Astrocyte (in vitro differentiated cells and primary cell): ENCODE data around the gene LIPG. TPM values are rescaled to one million over a fixed set of nuclear protein-coding genes. Genes with fewer than 3 reads are reported as not detected.
"Not testable (repeated sequence)": the region's sequence is repeated elsewhere in the genome, so short reads cannot be mapped to it uniquely, and the experiment has no call there.

Source experiments
- DNase-seq: peaks from one replicate; pipeline ENCODE4 v3.0.0-alpha.2; 2010; ENCODE audit warnings: low read depth
- FAIRE-seq: peaks from 2 replicates; lab custom pipeline; 2011; peaks lifted over from hg19 to GRCh38; lab: Jason Lieb, UNC
- H2AFZ ChIP-seq: 2 replicates; pipeline ENCODE4 v1.6.0; 2012; ENCODE audit warnings: low read depth, low read length, inconsistent platforms
- H3K27ac ChIP-seq: 2 replicates; pipeline ENCODE4 v1.5.1; 2011; ENCODE audit warnings: low read depth, low read length, inconsistent platforms
- H3K27me3 ChIP-seq: 2 replicates; pipeline ENCODE4 v1.6.0; 2011; ENCODE audit warnings: low read length, inconsistent platforms; ENCODE audit not compliant: insufficient read depth
- H3K36me3 ChIP-seq: 2 replicates; pipeline ENCODE4 v1.5.1; 2011; ENCODE audit warnings: low read length, inconsistent platforms; ENCODE audit not compliant: insufficient read depth
- H3K4me1 ChIP-seq: 2 replicates; pipeline ENCODE4 v1.5.1; 2011; ENCODE audit warnings: low read length, inconsistent platforms; ENCODE audit not compliant: insufficient read depth
- H3K4me2 ChIP-seq: 2 replicates; pipeline ENCODE4 v1.6.0; 2012; ENCODE audit warnings: low read length, inconsistent platforms
- H3K4me3 ChIP-seq: 2 replicates; pipeline ENCODE4 v1.5.1; 2011; ENCODE audit warnings: low read depth, mild to moderate bottlenecking, low read length, inconsistent platforms; ENCODE audit not compliant: insufficient read depth
- H3K79me2 ChIP-seq: 2 replicates; pipeline ENCODE4 v1.6.0; 2012; ENCODE audit warnings: mild to moderate bottlenecking, low read length, inconsistent platforms; ENCODE audit not compliant: insufficient read depth
- H3K9ac ChIP-seq: 2 replicates; pipeline ENCODE4 v1.6.0; 2012; ENCODE audit warnings: mild to moderate bottlenecking, low read length, inconsistent platforms
- H3K9me3 ChIP-seq: 2 replicates; pipeline ENCODE4 v1.5.1; 2012; ENCODE audit warnings: low read depth, mild to moderate bottlenecking, low read length, inconsistent platforms; ENCODE audit not compliant: insufficient read depth
- H4K20me1 ChIP-seq: 2 replicates; pipeline ENCODE4 v1.6.0; 2012; ENCODE audit warnings: low read length, inconsistent platforms; ENCODE audit not compliant: insufficient read depth
- H3K27ac Mint-ChIP-seq: one replicate; pipeline ENCODE4 v1.8.0; 2021; ENCODE audit warnings: mild to moderate bottlenecking, mixed read lengths; ENCODE audit not compliant: unreplicated experiment
- H3K27me3 Mint-ChIP-seq: one replicate; pipeline ENCODE4 v1.8.0; 2021; ENCODE audit warnings: low read depth, mixed read lengths; ENCODE audit not compliant: unreplicated experiment
- H3K36me3 Mint-ChIP-seq: one replicate; pipeline ENCODE4 v1.8.0; 2021; ENCODE audit warnings: low read depth, mixed read lengths; ENCODE audit not compliant: unreplicated experiment
- H3K4me1 Mint-ChIP-seq: one replicate; pipeline ENCODE4 v1.8.0; 2021; ENCODE audit warnings: low read depth, mixed read lengths; ENCODE audit not compliant: unreplicated experiment
- H3K4me3 Mint-ChIP-seq: one replicate; pipeline ENCODE4 v1.8.0; 2021; ENCODE audit warnings: mild to moderate bottlenecking, moderate library complexity, mixed read lengths; ENCODE audit not compliant: unreplicated experiment
- H3K9me3 Mint-ChIP-seq: one replicate; pipeline ENCODE4 v1.8.0; 2021; ENCODE audit warnings: mild to moderate bottlenecking, mixed read lengths; ENCODE audit not compliant: unreplicated experiment
- CTCF ChIP-seq: IDR thresholded peaks from 2 replicates; pipeline ENCODE4 v1.5.1; 2011; ENCODE audit warnings: low read depth, mild to moderate bottlenecking, inconsistent platforms, low read length, moderate library complexity; ENCODE audit not compliant: insufficient read depth
- EZH2 ChIP-seq: IDR thresholded peaks from 2 replicates; pipeline ENCODE4 v1.6.1; 2012; ENCODE audit warnings: mild to moderate bottlenecking, low read length, inconsistent platforms; ENCODE audit not compliant: insufficient read depth
- total RNA-seq: library from RNA; stranded (reverse); gene quantifications from 2 replicates; pipeline ENCODE4 v1.2.1, GENCODE V29; 2021

LIPG gene
- total RNA-seq, 1 donor from 2014 or later, result 18.3 TPM

GRCh38 chr18:49573835-49574234, 12.0 kb downstream of the LIPG start:
- TF ChIP-seq EZH2, result no peak
- no peak for TF ChIP-seq CTCF
- DNase-seq (no peak), FAIRE-seq (no peak)
- Histone ChIP-seq H3K4me3 (no peak overlapping the region), H3K4me2 (no peak overlapping the region), H3K27ac (no peak overlapping the region), H3K9ac (no peak overlapping the region), H3K27me3 (no peaks in the 10 kb centered on the region), H3K4me1 (no peaks in the 10 kb centered on the region), H3K79me2 (no peaks in the 10 kb centered on the region), H2AFZ (no peak overlapping the region), H3K9me3 (no peaks in the 10 kb centered on the region), H4K20me1 (no peaks in the 10 kb centered on the region), H3K36me3 (no peaks in the 10 kb centered on the region)
- H3K4me1 Mint-ChIP-seq, result peaks cover 2% of the 10 kb centered on the region
- H3K36me3 Mint-ChIP-seq, result peaks cover 1% of the 10 kb centered on the region
- H3K27me3 Mint-ChIP-seq, result no peaks in the 10 kb centered on the region
- H3K9me3 Mint-ChIP-seq, result peaks cover 2% of the 10 kb centered on the region
- H3K27ac Mint-ChIP-seq, result no peak overlapping the region
- H3K4me3 Mint-ChIP-seq, result no peak overlapping the region

GRCh38 chr18:49579041-49579440, 17.2 kb downstream of the LIPG start:
- H3K27ac Mint-ChIP-seq, H3K27me3 Mint-ChIP-seq, DNase-seq, H2AFZ ChIP-seq, H3K27ac ChIP-seq, H3K36me3 Mint-ChIP-seq, FAIRE-seq, H3K27me3 ChIP-seq, H3K9me3 ChIP-seq, H3K36me3 ChIP-seq, H3K79me2 ChIP-seq, H3K9me3 Mint-ChIP-seq, H3K4me3 Mint-ChIP-seq, H3K4me1 ChIP-seq, H3K4me2 ChIP-seq, H3K4me1 Mint-ChIP-seq, H3K4me3 ChIP-seq, H3K9ac ChIP-seq, H4K20me1 ChIP-seq: not testable (repeated sequence)

- H3K4me3 ChIP-seq, H3K27me3 ChIP-seq, H3K36me3 ChIP-seq, H3K27me3 Mint-ChIP-seq, H4K20me1 ChIP-seq, FAIRE-seq, H3K9me3 Mint-ChIP-seq, H3K36me3 Mint-ChIP-seq, H3K79me2 ChIP-seq, H3K9ac ChIP-seq, H3K27ac Mint-ChIP-seq, H3K4me3 Mint-ChIP-seq, H3K4me1 ChIP-seq, H3K9me3 ChIP-seq, DNase-seq, H3K27ac ChIP-seq, H2AFZ ChIP-seq, H3K4me2 ChIP-seq, H3K4me1 Mint-ChIP-seq: not testable (repeated sequence)
Measured at GRCh38 chr18:49579583-49579982, 17.7 kb downstream of the LIPG start.

- no peaks in the 10 kb centered on the region for H4K20me1 ChIP-seq
- H3K4me2 ChIP-seq, result no peak overlapping the region
- no peak overlapping the region for H3K4me3 ChIP-seq
- no peak overlapping the region for H3K4me3 Mint-ChIP-seq
- DNase-seq (no peak), FAIRE-seq (no peak)
- no peak overlapping the region for H3K27ac ChIP-seq
- no peaks in the 10 kb centered on the region for H3K36me3 ChIP-seq
- no peaks in the 10 kb centered on the region for H3K4me1 Mint-ChIP-seq
- H3K79me2 ChIP-seq, result no peaks in the 10 kb centered on the region
- H3K4me1 ChIP-seq, result no peaks in the 10 kb centered on the region
- TF ChIP-seq CTCF, result no peak
- TF ChIP-seq EZH2, result no peak
- peaks cover 6% of the 10 kb centered on the region for H3K36me3 Mint-ChIP-seq
- no peak overlapping the region for H2AFZ ChIP-seq
- peaks cover 5% of the 10 kb centered on the region for H3K27me3 Mint-ChIP-seq
- H3K9ac ChIP-seq, result no peak overlapping the region
- peaks cover 4% of the 10 kb centered on the region for H3K9me3 Mint-ChIP-seq
- H3K27me3 ChIP-seq, result peaks cover 5% of the 10 kb centered on the region
- H3K27ac Mint-ChIP-seq, result no peak overlapping the region
- H3K9me3 ChIP-seq, result no peaks in the 10 kb centered on the region
Measured at GRCh38 chr18:49580279-49580678, 18.4 kb downstream of the LIPG start.
